ENCODE measurements around the gene OAS2.

Gene OAS2, protein sequence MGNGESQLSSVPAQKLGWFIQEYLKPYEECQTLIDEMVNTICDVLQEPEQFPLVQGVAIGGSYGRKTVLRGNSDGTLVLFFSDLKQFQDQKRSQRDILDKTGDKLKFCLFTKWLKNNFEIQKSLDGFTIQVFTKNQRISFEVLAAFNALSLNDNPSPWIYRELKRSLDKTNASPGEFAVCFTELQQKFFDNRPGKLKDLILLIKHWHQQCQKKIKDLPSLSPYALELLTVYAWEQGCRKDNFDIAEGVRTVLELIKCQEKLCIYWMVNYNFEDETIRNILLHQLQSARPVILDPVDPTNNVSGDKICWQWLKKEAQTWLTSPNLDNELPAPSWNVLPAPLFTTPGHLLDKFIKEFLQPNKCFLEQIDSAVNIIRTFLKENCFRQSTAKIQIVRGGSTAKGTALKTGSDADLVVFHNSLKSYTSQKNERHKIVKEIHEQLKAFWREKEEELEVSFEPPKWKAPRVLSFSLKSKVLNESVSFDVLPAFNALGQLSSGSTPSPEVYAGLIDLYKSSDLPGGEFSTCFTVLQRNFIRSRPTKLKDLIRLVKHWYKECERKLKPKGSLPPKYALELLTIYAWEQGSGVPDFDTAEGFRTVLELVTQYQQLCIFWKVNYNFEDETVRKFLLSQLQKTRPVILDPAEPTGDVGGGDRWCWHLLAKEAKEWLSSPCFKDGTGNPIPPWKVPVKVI

DNA sequence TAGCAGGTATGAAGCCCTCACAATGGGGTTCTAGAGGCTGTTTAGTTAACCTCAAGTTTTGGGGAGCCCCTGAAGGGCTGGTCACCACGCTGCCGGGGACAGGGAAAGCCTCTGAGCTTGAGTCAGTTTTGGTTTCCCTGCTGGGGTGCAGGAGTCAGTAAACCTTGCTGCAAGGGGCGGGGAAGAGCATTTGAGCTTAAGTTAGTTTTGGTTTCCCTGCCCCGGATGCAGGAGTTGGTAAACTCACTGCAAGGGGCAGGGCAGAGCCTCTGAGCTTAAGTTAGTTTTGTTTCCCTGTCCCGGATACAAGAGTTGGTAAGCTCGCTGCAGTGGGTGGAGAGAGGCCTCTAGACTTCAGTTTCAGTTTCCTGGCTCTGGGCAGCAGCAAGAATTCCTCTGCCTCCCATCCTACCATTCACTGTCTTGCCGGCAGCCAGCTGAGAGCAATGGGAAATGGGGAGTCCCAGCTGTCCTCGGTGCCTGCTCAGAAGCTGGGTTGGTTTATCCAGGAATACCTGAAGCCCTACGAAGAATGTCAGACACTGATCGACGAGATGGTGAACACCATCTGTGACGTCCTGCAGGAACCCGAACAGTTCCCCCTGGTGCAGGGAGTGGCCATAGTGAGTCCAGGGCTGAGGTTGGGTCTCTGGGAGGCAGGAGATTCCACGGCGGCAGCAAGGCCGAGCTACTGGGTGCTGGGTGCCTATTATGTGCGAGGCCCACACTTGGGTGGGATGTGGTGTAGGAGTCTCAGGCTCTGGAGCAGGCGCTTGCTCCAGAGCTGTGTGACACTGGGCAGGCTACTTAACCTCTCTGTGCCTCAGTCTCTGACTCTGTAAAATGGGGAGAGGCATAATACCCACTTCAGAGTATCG lies at the start of gene OAS2:
TSS of gene OAS2 (plus strand) at position 357 of the 878 bp plus-strand sequence. CDS start at position 447, 90 bp downstream.
- DNase-seq, result peak; percentile 44 to 95

DNA sequence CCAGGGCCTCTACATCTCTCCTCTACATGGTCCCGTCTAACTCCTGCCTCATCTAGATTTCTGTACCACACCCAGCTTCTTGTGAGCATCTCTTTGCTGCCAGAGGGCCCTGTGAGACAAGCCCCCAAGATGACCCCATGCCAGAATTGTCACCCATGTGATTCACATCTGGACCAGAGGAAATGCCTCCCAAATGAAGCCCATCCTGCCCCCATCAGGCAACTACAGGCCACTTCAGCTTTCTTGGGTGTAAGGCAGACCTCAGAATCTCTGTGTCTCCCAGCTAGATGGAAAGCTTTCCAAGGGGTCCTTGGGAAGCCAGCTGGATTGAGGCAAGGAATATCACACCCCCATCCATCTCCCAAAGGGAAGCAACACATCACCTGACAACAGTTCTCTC lies 49.3 kb upstream of the OAS2 start:
- no peak for DNase-seq

DNA sequence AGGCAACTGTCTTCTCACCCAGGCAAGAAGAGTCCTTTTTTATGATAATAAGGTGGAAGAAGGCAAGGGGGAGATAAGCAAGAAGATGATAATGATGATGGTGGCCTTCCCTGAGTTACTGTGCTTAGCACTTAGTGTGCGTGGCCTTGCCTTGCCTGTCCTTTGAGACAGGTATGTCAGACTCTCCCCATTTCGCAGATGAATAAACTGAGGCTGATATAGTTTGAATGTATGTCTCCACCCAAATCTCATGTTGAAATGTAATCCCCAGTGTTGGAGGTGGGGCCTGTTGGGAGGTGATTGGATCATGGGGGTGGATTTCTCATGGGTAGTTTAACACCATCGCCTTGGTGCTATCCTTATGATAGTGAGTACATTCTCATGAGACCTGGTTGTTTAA lies 48.6 kb upstream of the OAS2 start:
- DNase-seq, result no peak

DNA sequence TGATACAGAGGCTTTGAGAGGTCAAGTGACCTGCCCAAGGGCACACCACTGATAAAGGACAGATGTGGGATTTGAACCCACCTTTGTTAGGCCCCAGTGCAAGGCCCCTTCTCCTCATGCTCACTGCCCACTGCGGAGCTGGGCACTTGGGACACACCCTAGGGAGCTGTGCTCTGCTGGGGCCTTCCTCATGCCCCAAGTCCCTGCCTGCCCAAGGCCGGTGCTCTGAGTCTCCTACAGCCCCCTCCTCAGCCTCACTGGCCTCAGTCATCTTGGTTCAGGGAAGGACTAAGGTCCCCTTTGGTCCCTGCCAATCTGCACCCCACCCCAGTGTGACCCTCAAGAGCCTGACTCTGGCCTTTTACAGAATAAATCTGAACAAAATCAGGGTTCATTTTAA lies 48.0 kb upstream of the OAS2 start:
- DNase-seq, result no peak

DNA sequence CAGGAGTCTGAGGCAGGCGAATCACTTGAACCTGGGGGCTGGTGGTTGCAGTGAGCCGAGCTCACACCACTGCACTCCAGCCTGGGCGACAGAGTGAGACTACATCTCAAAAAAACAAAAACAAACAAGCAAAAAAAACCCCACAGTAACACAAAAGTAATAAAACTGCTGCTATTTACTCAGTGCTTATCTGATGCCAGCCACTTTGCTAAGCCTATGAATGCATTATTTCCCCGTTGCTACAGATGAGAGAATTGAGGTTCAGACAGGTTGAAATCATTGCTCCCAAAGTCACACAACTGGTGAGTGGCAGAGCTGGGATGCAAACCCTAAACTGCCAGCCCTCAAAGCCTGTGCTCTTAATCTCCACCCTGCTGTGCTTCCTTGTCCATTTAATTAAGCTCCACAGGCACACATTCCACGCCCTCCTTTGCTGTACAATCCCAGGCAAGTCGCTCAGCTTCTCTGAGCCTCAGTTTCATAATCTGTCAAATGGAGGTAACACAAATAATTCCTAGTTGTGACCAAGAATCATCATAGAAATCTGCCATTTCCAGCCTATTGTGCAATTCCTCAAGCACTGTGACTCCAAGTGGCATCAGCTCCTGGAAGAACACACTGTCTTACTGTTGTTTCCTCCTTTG lies 45.7 kb upstream of the OAS2 start:
- no peak for DNase-seq

DNA sequence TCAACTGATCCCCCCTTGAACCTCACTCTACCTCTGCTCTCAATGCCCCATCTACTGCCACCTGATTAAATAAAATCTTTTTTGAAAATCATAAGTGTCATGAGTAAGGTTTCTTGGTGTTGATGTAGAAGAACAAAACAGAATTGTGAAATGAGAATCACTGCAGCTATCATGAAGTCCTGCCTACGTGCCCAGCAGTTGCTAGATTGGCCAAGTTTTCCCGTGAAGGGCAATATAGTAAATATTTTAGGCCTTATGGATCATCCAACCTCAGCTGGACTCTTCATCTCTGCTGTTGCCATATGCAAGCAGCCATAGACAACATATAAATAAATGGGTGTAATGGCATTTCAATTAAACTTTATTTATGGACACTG lies 45.2 kb upstream of the OAS2 start:
- no peak for DNase-seq

DNA sequence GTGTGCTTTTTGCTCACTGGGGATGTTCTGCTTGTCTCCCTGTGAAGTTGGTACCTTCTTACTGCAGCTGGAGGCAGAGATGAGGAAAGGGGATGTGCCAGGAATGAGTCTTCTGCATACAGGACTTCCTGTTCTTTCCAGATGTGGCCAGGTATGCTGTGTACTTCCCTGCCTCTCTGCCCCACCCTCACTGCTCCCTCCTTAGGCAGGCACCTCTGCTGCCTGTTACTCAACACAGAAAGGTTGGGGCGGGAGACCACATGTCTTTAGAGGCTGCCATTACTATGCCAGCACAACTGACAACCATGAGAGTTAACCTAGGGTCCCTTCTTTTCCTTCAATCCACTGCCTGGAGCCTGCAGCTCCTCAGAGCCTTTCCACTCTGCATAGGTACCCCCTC lies 42.1 kb upstream of the OAS2 start:
- DNase-seq, result no peak

DNA sequence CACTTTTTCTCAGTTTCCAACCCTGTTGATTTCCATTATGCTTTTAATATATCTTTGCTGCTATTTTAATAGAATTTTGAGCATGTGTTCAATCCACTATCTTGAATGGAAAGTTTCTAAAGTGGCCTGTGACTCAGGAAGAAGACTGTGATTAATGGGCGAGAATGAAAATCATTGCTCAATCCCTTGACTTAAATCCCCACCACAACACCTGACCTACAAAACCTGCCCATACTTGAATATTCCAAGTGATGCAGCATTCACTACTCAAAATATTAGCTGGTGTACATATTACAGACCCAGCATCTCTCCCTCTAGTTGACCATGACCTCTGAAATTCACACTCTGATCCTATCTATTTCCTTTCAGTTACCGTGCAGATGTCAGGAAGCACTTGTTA lies 41.4 kb upstream of the OAS2 start:
- no peak for DNase-seq

DNA sequence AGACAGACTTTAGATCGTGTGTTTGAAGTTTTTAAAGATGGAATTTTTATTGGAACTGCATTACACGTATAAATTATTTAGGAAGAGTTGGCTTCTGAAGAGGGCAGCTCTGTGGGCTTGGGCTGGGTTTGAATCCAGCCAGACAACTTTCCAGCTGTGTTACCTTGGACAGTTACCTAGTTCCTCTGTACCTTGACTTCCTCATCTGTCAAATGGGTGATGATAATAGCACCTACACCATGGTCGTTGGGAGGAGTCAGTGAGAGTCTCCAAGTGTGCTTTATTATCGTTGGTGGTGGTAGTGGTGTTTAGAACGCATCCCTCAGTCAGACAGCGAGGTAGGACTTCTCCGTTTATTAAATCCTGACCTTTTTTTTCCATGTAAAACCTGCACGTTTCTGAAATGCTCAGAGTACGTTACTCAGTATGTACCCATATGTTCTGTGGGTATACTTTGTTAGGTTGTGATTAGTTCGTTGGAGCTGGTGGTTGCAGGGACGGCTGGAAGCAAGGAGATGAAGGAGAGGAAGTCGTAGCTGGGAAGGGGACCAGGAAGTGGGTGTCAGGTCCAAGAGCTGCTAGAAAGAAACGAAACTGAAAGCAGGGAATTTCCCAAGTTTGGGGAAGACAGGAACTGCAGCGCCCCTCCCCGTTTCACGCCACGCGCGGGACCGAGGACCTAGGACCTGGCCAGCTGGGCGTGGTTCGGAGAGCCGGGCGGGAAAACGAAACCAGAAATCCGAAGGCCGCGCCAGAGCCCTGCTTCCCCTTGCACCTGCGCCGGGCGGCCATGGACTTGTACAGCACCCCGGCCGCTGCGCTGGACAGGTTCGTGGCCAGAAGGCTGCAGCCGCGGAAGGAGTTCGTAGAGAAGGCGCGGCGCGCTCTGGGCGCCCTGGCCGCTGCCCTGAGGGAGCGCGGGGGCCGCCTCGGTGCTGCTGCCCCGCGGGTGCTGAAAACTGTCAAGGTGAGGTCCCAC lies 40.3 kb upstream of the OAS2 start, which contains the start of gene OAS3:
TSS of gene OAS3 (plus strand) at position 734 of the 979 bp plus-strand sequence. CDS start at position 791, 57 bp downstream.
- DNase-seq, result peak; percentile 49 to 84

DNA sequence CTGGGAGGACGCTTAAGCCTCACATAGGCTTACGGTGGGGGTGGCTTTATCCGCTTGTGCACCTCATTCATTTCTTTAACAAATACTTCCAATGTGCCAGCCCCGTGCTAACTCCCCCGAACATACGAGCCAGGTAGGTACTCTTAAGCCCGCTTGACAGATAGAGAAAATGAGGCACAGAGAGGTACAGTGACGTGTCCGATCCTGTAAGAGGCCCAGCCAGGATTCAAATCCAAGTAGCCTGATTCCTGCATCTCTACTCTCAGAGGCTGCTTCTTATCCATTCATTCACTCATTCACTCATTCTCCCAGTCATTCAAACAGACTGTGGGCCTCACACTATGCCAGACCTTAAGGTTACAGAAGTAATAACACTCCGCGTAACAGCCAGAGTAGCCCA lies 39.6 kb upstream of the OAS2 start:
- DNase-seq, result no peak

DNA sequence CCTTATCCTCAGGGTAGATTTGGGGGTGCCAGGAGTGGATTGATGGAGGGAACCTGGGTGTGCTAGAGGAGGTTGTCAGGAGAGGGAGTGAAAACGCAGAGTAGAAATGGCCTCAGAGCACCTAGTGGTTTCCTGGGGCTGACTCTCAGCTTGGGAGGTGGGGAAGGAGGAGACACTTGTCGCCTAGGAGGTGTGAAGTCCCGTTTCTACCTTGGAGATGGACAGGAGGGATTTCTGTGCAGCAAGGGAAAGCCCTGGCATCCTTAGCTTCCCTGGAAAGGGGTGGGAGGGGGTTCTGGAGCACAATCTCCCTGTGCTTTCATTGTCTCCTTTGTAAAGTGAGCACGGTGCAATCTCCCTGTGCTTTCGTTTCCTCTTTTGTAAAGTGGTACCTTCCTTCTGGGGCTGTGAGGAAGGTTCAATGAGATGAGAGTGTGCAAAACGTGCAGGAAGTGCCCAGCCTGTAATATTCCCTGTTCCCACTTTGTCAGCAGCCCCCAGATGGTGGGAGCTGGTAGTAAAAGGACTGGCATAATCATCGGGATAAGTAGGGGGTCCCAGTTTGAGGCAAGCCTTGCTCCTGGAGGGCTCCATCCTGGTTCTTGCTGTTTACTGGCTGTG lies 38.4 kb upstream of the OAS2 start:
- peak in 1 of 2 donors; percentile 25 for DNase-seq

DNA sequence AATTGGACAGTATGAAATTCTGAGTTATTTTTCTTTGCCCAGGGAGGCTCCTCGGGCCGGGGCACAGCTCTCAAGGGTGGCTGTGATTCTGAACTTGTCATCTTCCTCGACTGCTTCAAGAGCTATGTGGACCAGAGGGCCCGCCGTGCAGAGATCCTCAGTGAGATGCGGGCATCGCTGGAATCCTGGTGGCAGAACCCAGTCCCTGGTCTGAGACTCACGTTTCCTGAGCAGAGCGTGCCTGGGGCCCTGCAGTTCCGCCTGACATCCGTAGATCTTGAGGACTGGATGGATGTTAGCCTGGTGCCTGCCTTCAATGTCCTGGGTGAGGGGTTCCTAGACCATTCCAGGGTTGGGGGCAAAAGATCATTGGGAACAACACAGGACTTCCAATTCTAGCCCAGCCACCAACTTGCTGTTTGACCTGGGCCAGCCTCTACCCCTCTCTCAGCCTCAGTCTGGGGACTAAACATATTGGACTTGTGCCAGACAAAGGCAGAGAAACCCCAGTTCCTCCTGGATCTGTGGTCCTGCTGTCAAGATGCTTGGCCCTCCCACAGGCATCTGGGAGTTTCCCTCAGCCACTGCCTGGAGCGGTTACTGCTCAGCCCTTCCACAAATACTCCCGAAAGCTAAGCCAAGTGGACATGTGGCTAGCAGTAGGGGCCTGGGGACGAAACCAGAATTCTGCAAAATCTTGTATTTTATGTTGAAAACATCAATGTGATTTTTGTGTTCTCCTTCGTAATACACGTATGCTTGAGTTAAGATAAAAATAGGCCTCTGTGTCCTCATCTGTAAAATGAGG lies 36.6 kb upstream of the OAS2 start:
- no peak for DNase-seq

DNA sequence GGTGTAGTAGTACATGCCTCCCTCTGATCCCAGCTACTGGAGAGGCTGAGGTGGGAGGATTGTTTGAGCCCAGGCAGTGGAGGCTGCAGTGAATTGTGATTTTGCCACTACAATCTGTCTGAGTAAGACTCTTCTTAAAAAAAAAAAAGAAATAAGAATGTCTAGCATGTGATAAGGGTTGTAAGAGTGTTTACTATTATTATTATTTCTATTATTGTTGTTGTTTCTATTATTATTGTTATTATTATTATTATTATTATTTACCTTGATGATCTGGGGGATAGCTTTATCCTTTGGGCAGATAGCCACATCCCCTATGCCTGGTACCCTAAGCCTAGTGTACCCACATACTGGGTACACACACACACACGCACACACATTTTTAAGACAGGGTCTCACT lies 35.7 kb upstream of the OAS2 start:
- no peak for DNase-seq

DNA sequence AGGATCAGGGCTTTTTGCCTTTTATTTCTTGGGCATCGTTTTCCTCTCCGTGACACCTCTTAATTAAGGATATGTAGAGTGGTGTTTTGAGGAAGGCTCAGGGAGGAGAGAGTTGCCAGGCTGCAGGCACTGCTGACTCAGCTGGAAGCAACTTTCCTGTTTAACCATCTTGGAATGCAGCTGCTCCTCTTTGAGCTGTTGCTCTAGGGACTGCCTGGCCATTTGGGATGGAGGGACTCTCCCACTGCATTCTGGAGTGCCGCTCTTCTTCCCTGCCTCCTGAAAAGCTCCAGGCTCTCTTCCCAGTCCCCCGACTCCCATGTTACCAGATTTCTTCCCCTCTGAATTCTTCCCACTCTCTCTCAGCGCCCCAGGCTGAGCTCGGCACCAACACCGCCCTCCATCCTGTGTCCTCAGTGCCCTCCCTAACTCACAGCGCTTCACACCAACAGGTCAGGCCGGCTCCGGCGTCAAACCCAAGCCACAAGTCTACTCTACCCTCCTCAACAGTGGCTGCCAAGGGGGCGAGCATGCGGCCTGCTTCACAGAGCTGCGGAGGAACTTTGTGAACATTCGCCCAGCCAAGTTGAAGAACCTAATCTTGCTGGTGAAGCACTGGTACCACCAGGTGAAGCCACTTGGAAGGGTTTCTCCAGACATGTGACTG lies 34.2 kb upstream of the OAS2 start:
- DNase-seq, result no peak

DNA sequence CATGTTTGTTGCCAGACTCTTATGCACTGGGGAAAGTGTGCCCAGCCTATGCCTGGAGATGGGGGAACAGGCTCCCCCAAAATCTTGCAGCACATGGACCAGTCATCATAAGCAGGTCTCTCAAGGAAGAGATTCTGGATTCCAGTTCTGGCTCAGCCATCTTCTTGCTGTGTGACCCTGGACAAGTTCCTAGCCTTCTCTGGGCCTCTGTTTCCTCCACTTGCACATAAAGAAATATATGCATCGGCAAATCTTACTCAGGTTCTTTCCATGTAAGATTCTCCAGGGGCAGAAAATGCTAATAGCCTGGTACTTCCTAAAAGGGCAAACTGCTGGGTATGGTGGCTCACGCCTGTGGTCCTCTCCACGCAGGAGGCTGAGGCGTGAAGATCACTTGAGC lies 32.8 kb upstream of the OAS2 start:
- no peak for DNase-seq

DNA sequence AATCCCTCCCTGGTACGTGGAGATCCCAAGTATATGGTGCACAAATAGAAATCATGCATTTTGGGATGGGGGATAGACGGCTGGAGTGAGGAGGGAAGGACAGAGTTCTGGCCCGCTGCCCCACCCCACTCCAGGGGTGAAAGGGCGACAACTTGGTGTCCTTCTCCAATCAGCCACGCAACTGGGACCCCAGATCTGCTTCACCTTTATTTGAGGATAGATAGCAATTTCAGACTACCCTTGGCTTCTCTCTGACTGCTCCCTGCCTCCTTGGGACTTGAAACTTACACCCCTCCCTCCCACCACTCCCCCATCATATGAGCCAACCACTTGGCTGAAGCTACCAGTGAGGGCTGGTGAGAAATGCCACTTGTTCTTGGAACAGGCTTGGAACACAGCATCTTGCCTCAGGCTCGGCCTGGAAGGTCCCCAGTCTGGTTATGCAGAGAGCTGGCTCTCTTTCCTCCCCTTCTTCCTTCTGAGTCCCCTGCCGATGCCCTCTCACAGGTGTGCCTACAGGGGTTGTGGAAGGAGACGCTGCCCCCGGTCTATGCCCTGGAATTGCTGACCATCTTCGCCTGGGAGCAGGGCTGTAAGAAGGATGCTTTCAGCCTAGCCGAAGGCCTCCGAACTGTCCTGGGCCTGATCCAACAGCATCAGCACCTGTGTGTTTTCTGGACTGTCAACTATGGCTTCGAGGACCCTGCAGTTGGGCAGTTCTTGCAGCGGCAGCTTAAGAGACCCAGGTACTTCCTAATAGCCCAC lies 31.9 kb upstream of the OAS2 start:
- DNase-seq, result no peak

DNA sequence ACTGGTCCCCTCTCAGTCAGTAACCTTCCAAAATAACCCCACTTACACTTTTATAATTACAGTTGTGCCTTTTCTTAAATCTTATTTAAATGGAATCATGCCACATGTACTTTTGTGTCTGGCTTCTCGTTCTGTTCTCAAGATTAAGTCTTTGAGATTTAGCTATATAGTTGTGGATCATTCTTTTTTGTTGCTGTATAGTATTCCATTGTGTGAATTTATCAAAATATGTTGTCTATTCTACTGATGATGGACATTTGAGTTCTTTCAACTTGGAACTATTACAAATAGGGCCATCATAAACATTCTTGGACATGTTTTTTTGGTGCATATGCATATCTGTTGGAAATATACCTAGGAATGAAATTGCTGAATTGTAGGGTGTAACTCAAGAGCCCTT lies 31.0 kb upstream of the OAS2 start:
- DNase-seq, result no peak

DNA sequence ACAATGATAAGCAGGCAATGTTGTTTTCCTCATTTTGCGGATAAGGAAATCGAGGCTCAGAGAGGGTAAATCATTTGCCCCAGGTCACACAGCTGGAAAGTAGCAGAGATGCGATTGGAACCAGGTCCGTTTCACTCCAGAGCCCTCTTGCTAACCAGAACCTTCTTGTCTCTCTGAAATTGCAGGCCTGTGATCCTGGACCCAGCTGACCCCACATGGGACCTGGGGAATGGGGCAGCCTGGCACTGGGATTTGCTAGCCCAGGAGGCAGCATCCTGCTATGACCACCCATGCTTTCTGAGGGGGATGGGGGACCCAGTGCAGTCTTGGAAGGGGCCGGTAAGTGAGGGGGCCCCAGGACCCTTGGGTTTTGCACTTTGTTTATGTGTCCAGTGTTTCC lies 30.6 kb upstream of the OAS2 start:
- DNase-seq, result no peak

DNA sequence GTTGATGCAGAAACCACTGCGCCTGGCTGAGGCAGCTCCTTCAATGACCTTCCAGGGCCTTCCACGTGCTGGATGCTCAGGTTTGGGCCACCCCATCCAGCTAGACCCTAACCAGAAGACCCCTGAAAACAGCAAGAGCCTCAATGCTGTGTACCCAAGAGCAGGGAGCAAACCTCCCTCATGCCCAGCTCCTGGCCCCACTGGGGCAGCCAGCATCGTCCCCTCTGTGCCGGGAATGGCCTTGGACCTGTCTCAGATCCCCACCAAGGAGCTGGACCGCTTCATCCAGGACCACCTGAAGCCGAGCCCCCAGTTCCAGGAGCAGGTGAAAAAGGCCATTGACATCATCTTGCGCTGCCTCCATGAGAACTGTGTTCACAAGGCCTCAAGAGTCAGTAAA lies 29.5 kb upstream of the OAS2 start:
- DNase-seq, result no peak

Measured in bone marrow (tissue), 2 donors.